Astrocyte (in vitro differentiated cells and primary cell): ENCODE measurements around the gene FBLN2. TPM values are rescaled to one million over a fixed set of nuclear protein-coding genes. Genes with fewer than 3 reads are reported as not detected.

ENCODE experiments used
- DNase-seq: peaks from one replicate; pipeline ENCODE4 v3.0.0-alpha.2; 2010; ENCODE audit warnings: low read depth
- FAIRE-seq: peaks from 2 replicates; lab custom pipeline; 2011; peaks lifted over from hg19 to GRCh38; lab: Jason Lieb, UNC
- H2AFZ ChIP-seq: 2 replicates; pipeline ENCODE4 v1.6.0; 2012; ENCODE audit warnings: low read depth, low read length, inconsistent platforms
- H3K27ac ChIP-seq: 2 replicates; pipeline ENCODE4 v1.5.1; 2011; ENCODE audit warnings: low read depth, low read length, inconsistent platforms
- H3K27me3 ChIP-seq: 2 replicates; pipeline ENCODE4 v1.6.0; 2011; ENCODE audit warnings: low read length, inconsistent platforms; ENCODE audit not compliant: insufficient read depth
- H3K36me3 ChIP-seq: 2 replicates; pipeline ENCODE4 v1.5.1; 2011; ENCODE audit warnings: low read length, inconsistent platforms; ENCODE audit not compliant: insufficient read depth
- H3K4me1 ChIP-seq: 2 replicates; pipeline ENCODE4 v1.5.1; 2011; ENCODE audit warnings: low read length, inconsistent platforms; ENCODE audit not compliant: insufficient read depth
- H3K4me2 ChIP-seq: 2 replicates; pipeline ENCODE4 v1.6.0; 2012; ENCODE audit warnings: low read length, inconsistent platforms
- H3K4me3 ChIP-seq: 2 replicates; pipeline ENCODE4 v1.5.1; 2011; ENCODE audit warnings: low read depth, mild to moderate bottlenecking, low read length, inconsistent platforms; ENCODE audit not compliant: insufficient read depth
- H3K79me2 ChIP-seq: 2 replicates; pipeline ENCODE4 v1.6.0; 2012; ENCODE audit warnings: mild to moderate bottlenecking, low read length, inconsistent platforms; ENCODE audit not compliant: insufficient read depth
- H3K9ac ChIP-seq: 2 replicates; pipeline ENCODE4 v1.6.0; 2012; ENCODE audit warnings: mild to moderate bottlenecking, low read length, inconsistent platforms
- H3K9me3 ChIP-seq: 2 replicates; pipeline ENCODE4 v1.5.1; 2012; ENCODE audit warnings: low read depth, mild to moderate bottlenecking, low read length, inconsistent platforms; ENCODE audit not compliant: insufficient read depth
- H4K20me1 ChIP-seq: 2 replicates; pipeline ENCODE4 v1.6.0; 2012; ENCODE audit warnings: low read length, inconsistent platforms; ENCODE audit not compliant: insufficient read depth
- H3K27ac Mint-ChIP-seq: one replicate; pipeline ENCODE4 v1.8.0; 2021; ENCODE audit warnings: mild to moderate bottlenecking, mixed read lengths; ENCODE audit not compliant: unreplicated experiment
- H3K27me3 Mint-ChIP-seq: one replicate; pipeline ENCODE4 v1.8.0; 2021; ENCODE audit warnings: low read depth, mixed read lengths; ENCODE audit not compliant: unreplicated experiment
- H3K36me3 Mint-ChIP-seq: one replicate; pipeline ENCODE4 v1.8.0; 2021; ENCODE audit warnings: low read depth, mixed read lengths; ENCODE audit not compliant: unreplicated experiment
- H3K4me1 Mint-ChIP-seq: one replicate; pipeline ENCODE4 v1.8.0; 2021; ENCODE audit warnings: low read depth, mixed read lengths; ENCODE audit not compliant: unreplicated experiment
- H3K4me3 Mint-ChIP-seq: one replicate; pipeline ENCODE4 v1.8.0; 2021; ENCODE audit warnings: mild to moderate bottlenecking, moderate library complexity, mixed read lengths; ENCODE audit not compliant: unreplicated experiment
- H3K9me3 Mint-ChIP-seq: one replicate; pipeline ENCODE4 v1.8.0; 2021; ENCODE audit warnings: mild to moderate bottlenecking, mixed read lengths; ENCODE audit not compliant: unreplicated experiment
- CTCF ChIP-seq: IDR thresholded peaks from 2 replicates; pipeline ENCODE4 v1.5.1; 2011; ENCODE audit warnings: low read depth, mild to moderate bottlenecking, inconsistent platforms, low read length, moderate library complexity; ENCODE audit not compliant: insufficient read depth
- EZH2 ChIP-seq: IDR thresholded peaks from 2 replicates; pipeline ENCODE4 v1.6.1; 2012; ENCODE audit warnings: mild to moderate bottlenecking, low read length, inconsistent platforms; ENCODE audit not compliant: insufficient read depth
- total RNA-seq: library from RNA; stranded (reverse); gene quantifications from 2 replicates; pipeline ENCODE4 v1.2.1, GENCODE V29; 2021

The FBLN2 gene
- total RNA-seq, 1 donor from 2014 or later: 36.6 TPM

- no peak overlapping the region for H3K27ac ChIP-seq
- no peaks in the 10 kb centered on the region for H3K9me3 ChIP-seq
- H3K4me2 ChIP-seq: no peak overlapping the region
- no peak overlapping the region for H3K9ac ChIP-seq
- Mint-ChIP-seq H3K4me3 (no peak overlapping the region), H3K4me1 (peaks cover 18% of the 10 kb centered on the region), H3K9me3 (no peaks in the 10 kb centered on the region), H3K27ac (no peak overlapping the region), H3K36me3 (no peaks in the 10 kb centered on the region), H3K27me3 (peaks cover 2% of the 10 kb centered on the region)
- no peaks in the 10 kb centered on the region for H3K79me2 ChIP-seq
- H3K27me3 ChIP-seq: no peaks in the 10 kb centered on the region
- no peak for TF ChIP-seq EZH2
- no peak for TF ChIP-seq CTCF
- DNase-seq (no peak), FAIRE-seq (no peak)
- H2AFZ ChIP-seq: no peak overlapping the region
- no peaks in the 10 kb centered on the region for H3K36me3 ChIP-seq
- H4K20me1 ChIP-seq: peaks cover 3% of the 10 kb centered on the region
- H3K4me3 ChIP-seq: no peak overlapping the region
- no peaks in the 10 kb centered on the region for H3K4me1 ChIP-seq
These were observed 38.5 kb downstream of the FBLN2 start for GRCh38 chr3:13587442-13587841.

GRCh38 chr3:13588221-13588701 is 39.3 kb downstream of the FBLN2 start:
- H3K4me2 ChIP-seq: no peak overlapping the region
- DNase-seq: no peak
- H3K79me2 ChIP-seq: no peaks in the 10 kb centered on the region

More at GRCh38 chr3:13588221-13588701, 39.3 kb downstream of the FBLN2 start:
- H3K4me3 ChIP-seq: no peak overlapping the region
- no peak overlapping the region for H3K9ac ChIP-seq
- Mint-ChIP-seq H3K9me3 (no peaks in the 10 kb centered on the region), H3K27ac (no peak overlapping the region), H3K27me3 (peaks cover 4% of the 10 kb centered on the region), H3K4me1 (peaks cover 18% of the 10 kb centered on the region), H3K4me3 (no peak overlapping the region), H3K36me3 (no peaks in the 10 kb centered on the region)
- no peaks in the 10 kb centered on the region for H3K36me3 ChIP-seq
- no peaks in the 10 kb centered on the region for H3K27me3 ChIP-seq
- TF ChIP-seq EZH2 (no peak), CTCF (no peak)
- no peak overlapping the region for H2AFZ ChIP-seq
- H3K27ac ChIP-seq: no peak overlapping the region
- H4K20me1 ChIP-seq: no peaks in the 10 kb centered on the region
- no peaks in the 10 kb centered on the region for H3K9me3 ChIP-seq
- no peak for FAIRE-seq
- H3K4me1 ChIP-seq: no peaks in the 10 kb centered on the region
